Measurements from ENCODE around the gene VWA5B2.
A peak's percentile ranks its signal among the peaks of the same experiment; 100 is the strongest.
"Not testable (repeated sequence)": the region's sequence is repeated elsewhere in the genome, so short reads cannot be mapped to it uniquely, and the experiment has no call there.

The VWA5B2 gene

GRCh38 chr3:184248454-184249411, 19.3 kb downstream of the VWA5B2 start, which contains the start of gene ALG3:
Gene ALG3 (minus strand): TSS chr3:184248962. CDS start chr3:184248940, 22 bp downstream.
- peak; percentile 78 for DNase-seq

- DNase-seq: peak; percentile 97
Measured at GRCh38 chr3:184249412-184250166, 20.2 kb downstream of the VWA5B2 start, which contains the start of gene EEF1AKMT4. Gene EEF1AKMT4 (plus strand): TSS chr3:184249672. CDS start chr3:184249695, 23 bp downstream.

GRCh38 chr3:184250167-184250828, 20.9 kb downstream of the VWA5B2 start:
- peak; percentile 92 for DNase-seq

- DNase-seq: no peak
Measured at GRCh38 chr3:184255291-184256039, 26.1 kb downstream of the VWA5B2 start.

- no peak for DNase-seq
Measured at GRCh38 chr3:184257083-184257915, 27.9 kb downstream of the VWA5B2 start.

GRCh38 chr3:184258926-184259325, 29.5 kb downstream of the VWA5B2 start:
- DNase-seq: no peak

GRCh38 chr3:184259396-184259877, 30.1 kb downstream of the VWA5B2 start:
- no peak for DNase-seq

- DNase-seq: no peak
Measured at GRCh38 chr3:184259878-184260723, 30.7 kb downstream of the VWA5B2 start.

GRCh38 chr3:184260724-184261269, 31.4 kb downstream of the VWA5B2 start:
- no peak for DNase-seq

- peak; percentile 88 for DNase-seq
Measured at GRCh38 chr3:184261270-184261853, 32.0 kb downstream of the VWA5B2 start, which contains the start of gene CAMK2N2. Gene CAMK2N2 (minus strand): TSS chr3:184261553. CDS start chr3:184261285, 268 bp downstream.

- peak; percentile 81 for DNase-seq
Measured at GRCh38 chr3:184261854-184262763, 32.7 kb downstream of the VWA5B2 start.

- DNase-seq: peak; percentile 81
Measured at GRCh38 chr3:184262764-184263179, 33.4 kb downstream of the VWA5B2 start.

- DNase-seq: not testable (repeated sequence)
Measured at GRCh38 chr3:184267249-184267648, 37.9 kb downstream of the VWA5B2 start.

GRCh38 chr3:184272269-184272668, 42.9 kb downstream of the VWA5B2 start:
- no peak for DNase-seq

GRCh38 chr3:184275381-184275701, 46.0 kb downstream of the VWA5B2 start:
- DNase-seq: no peak

GRCh38 chr3:184275961-184276910, 46.9 kb downstream of the VWA5B2 start, which contains the start of gene ECE2:
Gene ECE2 (plus strand): TSS chr3:184276022. CDS start chr3:184276154, 132 bp downstream.
- no peak for DNase-seq

- no peak for DNase-seq
Measured at GRCh38 chr3:184277366-184277765, 48.0 kb downstream of the VWA5B2 start.
